NCI-H2227 treated with DMSO at 0.1 percent for 48 hours (cell line): ENCODE measurements around the gene TIMM29.
A peak's percentile ranks its signal among the peaks of the same experiment; 100 is the strongest.
"Not testable (repeated sequence)": the region's sequence is repeated elsewhere in the genome, so short reads cannot be mapped to it uniquely, and the experiment has no call there.

Experiments
- DNase-seq: peaks from one replicate; lab custom pipeline; 2025; lab: John Stamatoyannopoulos, UW

Gene TIMM29

GRCh38 chr19:10912619-10913018, 16.0 kb upstream of the TIMM29 start:
- no peak for DNase-seq

DNA sequence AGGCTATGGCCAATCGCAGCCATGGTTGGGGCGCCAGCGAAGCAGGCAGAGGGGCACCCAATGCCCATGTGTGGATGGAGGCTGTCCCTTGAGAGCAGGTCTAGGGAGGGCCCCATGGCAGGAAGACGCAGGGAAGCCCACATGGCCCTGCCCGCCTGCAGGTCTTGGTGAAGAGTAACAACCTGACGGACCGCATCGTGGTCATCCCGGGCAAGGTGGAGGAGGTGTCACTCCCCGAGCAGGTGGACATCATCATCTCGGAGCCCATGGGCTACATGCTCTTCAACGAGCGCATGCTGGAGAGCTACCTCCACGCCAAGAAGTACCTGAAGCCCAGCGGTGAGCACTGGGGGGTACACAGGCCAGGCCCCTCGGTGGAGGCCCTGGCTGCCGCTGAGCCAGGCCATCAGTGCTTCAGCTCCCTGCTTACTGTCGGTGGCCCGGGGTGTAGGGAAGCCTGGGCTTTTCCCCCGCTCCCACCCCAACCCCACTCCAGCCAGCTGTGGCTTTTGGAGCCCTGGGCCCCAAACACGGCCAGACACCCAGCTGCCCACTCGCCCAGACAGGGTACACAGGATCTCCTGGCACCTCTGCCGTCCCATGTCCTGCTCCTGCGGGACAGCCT, 14.8 kb upstream of the TIMM29 start:
- no peak for DNase-seq

DNA sequence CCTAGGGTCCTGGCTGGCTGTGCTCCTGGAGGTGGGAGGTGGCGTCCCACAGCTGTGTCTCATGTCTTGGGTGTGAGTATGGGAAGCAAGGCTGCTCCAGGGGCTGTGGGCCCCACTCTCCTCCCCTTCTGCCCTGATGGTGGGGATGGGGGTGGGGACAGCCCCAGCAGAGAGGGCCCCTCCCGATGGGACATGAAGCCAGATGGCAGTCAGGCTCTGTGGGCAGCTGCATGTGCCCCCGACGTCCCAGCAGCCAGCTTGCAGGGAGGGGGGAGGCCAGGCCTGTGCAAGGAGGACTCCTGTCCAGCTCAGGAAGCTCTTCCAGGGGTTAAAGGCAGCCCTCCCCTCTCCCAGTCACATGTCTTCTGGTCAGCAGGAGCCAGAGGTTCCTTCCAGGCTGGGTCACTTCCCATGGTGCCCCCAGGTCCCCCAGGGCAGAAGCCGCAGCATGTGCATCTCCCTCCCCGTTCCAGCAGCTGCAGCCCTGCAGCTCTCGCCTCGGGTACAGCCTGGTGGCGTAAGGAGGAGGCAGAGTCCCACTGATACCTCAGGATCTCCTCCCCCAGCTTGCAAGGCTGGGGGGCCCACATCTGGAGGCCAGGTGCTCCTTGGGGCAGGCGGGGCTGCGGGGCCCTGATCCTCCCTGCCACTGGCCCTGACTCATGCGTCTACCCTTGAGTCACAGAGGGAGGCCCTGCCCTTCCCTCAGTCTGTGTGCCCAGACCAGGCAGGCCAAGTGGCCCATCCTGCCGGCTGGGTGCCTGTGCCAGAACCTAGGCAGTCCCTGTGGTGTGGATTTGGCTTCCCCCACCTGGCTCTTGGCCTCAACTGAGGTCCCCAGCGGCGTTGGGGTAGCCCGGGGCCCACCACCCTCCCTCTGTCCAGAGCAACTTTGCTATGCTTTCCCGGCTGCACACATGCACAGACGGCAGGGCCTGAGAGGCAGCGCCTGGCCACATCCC, 13.2 kb upstream of the TIMM29 start:
- no peak for DNase-seq

GRCh38 chr19:10916602-10917001, 12.0 kb upstream of the TIMM29 start:
- no peak for DNase-seq

DNA sequence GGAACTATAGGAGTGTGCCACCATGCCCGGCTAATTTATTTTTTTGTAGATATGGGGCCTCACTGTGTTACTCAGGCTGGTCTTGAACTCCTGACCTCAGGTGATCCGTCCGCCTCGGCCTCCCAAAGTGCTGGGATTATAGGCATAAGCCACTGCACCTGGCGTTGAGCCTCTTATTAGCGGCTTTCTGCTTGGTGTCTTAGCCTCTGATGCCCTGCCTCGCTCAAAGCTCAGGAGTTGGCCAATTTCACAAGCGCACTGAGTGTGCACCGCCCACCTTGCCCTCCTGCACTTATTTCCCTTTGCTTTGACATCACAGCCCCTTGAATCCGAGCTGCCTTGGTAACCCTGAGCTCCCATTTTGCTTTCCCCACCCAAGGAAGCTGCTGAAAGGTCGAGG, 10.3 kb upstream of the TIMM29 start:
- DNase-seq, result peak; percentile 0

DNA sequence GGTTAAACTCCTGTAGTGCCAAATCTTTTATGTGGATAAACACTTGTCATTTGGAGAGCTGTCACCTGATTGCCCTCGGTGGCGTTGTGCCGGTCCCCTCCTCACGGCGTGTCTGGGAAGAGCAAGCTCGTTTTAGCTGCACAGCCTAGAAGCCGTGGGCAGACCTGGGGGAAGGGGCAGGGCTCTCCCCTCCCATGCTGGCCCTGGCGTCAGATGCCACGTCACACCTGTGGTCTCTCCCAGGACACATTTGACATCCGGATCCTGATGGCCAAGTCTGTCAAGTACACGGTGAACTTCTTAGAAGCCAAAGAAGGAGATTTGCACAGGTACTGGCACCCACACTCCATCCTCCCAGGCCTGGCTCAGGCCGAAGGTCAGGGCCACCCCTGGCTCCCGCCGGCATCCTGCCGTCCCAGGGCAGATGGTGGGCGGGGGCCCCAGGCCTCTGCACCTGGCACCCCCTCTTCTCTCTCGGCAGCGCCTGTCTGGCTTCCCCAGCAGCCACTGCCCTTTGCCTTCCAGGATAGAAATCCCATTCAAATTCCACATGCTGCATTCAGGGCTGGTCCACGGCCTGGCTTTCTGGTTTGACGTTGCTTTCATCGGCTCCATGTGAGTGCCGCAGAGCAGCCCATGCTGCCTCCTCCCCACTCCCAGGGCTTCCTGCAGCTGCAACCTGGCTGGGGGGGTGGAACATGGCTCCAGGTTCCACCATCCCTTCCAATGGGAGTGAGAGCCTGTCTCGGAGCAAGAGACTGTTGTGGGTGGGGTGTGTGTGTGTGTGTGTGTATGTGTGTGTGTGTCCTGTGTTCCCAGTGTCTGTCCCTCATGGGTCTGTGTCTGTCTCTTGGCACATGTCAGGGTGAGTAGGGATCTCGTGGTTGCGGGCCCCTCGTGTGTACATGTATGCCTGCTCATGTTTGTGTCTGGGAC, 9.0 kb upstream of the TIMM29 start:
- DNase-seq, result no peak

DNA sequence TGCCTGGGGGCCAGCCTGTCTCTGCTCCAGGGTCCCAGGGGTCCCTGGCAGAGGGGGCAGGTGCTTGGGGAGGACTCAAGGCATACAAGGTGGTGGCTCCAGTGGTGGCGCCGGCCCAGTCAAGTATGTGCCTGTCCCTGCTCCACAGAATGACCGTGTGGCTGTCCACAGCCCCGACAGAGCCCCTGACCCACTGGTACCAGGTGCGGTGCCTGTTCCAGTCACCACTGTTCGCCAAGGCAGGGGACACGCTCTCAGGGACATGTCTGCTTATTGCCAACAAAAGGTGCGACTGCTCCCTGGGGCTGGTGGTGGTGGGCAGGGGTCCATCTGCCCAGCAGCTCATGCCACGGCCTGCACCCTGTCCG, 8.3 kb upstream of the TIMM29 start:
- no peak for DNase-seq

- no peak for DNase-seq
Observed at GRCh38 chr19:10920781-10921180, 7.8 kb upstream of the TIMM29 start.

- DNase-seq, result no peak
Observed at GRCh38 chr19:10921199-10921909, 7.3 kb upstream of the TIMM29 start.

GRCh38 chr19:10921910-10922637, 6.5 kb upstream of the TIMM29 start:
- no peak for DNase-seq

DNA sequence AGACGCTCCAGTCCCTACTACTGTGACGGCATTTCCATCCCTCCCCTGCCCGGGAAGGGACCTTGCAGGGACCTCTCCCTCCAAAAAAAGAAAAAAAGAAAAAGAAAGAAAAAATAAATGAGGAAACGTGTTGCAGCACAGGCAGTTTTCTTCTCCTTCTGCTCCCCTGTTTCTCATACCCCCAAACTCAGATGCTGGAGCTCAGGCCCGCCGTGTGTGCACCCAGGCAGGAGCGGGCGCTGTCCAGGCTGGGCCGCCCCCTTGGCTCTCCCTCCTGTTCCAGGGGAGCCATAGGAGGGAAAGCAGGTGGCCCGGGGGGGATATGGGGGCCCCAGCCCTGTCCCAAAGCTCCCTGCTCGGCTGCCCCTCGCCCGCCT, 6.0 kb upstream of the TIMM29 start:
- DNase-seq, result no peak

DNA sequence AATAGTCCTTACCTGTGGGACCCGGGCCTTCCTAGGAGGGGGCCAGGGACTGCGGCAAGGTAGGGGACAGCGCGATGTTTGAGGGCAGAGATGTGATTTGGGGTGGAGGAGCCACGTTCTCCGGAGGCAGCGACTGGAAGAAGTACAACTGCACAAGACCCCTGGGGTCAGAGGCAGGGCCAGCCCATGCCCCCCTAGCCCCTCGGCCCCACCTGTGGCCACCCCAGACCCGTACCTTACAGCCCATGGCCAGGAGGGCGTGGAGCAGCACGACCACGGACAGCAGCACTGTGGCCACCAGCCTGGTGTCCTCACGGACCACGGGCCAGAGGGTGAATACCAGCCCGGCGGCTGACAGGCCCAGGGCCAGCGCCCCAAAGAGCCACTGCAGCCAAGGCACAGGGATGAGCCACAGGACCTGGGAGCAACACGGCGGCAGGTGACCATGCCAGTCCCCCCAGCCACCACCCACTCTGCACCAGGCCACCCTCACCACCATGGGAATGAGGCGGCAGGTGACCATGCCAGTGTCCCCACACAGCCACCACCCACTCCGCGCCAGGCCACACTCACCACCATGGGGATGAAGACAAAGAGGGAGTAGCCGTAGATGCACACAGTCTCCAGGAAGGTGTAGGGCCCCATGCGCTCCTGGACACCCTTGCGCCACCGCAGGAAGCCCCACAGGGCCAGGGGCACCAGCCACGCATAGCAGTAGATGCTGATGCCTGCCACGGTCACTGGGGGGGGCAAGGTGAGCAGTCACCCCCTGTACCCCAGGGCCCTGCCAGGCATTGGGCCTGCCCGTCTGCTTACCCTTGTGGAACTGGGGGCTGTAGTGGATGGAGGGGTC, 5.1 kb upstream of the TIMM29 start:
- DNase-seq, result no peak

GRCh38 chr19:10924597-10924996, 4.0 kb upstream of the TIMM29 start:
- no peak for DNase-seq

GRCh38 chr19:10927730-10928562, 665 bp upstream of the TIMM29 start:
- no peak for DNase-seq

GRCh38 chr19:10929402-10929794, 787 bp downstream of the TIMM29 start:
- no peak for DNase-seq

DNA sequence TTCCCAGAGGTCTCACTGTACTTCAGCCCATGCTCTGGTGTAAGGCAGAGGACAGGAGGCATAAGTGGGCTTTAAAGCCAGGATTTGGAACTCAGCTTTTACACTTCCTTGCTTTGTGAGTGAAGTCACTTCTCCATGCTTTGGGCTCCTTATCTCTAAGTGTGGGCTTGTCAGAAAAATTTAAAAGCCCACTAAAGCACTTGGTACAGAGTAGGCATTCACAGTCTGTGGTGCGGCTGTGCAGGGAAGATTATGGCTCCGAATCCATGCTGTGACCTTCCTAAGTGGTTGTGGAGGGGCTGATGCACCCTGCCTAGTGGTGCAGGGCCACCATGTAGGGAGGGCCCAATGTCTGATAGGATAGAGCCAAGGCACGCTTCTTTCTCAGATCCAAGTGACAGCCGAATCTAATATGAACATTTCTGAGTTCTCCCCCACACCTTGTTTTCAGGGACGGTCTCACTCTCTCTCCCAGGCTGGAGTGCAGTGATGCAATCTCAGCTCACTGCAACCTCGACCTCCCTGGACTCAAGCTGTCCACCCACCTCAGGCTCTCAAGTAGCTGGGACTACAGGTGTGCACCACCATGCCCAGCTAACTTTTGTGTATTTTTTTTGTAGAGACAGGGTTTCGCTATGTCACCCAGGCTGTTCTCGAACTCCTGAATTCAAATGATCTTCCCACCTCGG, 6.9 kb downstream of the TIMM29 start:
- DNase-seq, result no peak

DNA sequence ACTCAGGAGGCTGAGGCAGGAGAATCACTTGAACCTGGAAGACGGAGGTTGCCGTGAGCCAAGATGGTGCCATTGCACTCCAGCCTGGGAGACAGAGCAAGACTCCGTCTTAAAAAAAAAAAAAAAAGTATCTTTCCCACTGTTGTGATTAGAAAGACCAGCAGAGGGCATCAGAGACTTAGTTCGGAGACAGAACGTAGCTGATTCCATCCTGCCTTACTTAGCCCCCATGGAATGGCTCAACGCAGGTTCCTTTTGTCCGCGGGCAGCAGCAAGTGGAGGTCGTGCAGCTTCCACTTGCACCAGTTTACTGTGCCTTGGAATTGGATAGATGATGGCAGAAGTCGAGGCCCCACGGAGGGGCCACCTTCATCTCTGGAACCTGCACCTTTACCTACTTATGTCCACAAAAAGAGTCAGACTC, 8.1 kb downstream of the TIMM29 start:
- DNase-seq, result peak; percentile 62

GRCh38 chr19:10941649-10942048, 13.0 kb downstream of the TIMM29 start:
- DNase-seq, result not testable (repeated sequence)

- DNase-seq, result not testable (repeated sequence)
Observed at GRCh38 chr19:10943412-10943811, 14.8 kb downstream of the TIMM29 start.
